Psoas muscle (tissue), 8 donors: Measurements from ENCODE around the gene COL6A2. TPM values are rescaled to one million over a fixed set of nuclear protein-coding genes. Genes with fewer than 3 reads are reported as not detected.
A peak's percentile ranks its signal among the peaks of the same experiment; 100 is the strongest.

Experiments
- ATAC-seq, 4 donors: fragments of 200-7000 bp; cut with Tn5 transposase; one replicate each; pipeline ENCODE4 v1.9.1; 2020; ENCODE audit warnings: moderate library complexity in 3 of 4, mild to moderate bottlenecking in 2 of 4
- DNase-seq, 2 donors: peaks; one replicate each; pipeline ENCODE4 v3.0.0-alpha.2; 2020
- H3K27ac ChIP-seq: fragments of 200-600 bp; one replicate; pipeline ENCODE4 v1.8.0; 2022
- H3K27me3 ChIP-seq, 3 donors: fragments of 200-600 bp in 1 of 3; one replicate each; pipeline versions ENCODE4 v1.6.1 to v1.8.0; 2013 to 2022; ENCODE audit warnings: low read length in 2 of 3, mild to moderate bottlenecking in 2 of 3, moderate library complexity in 1 of 3; ENCODE audit not compliant: insufficient read depth in 3 of 3
- H3K36me3 ChIP-seq, 2 donors: fragments of 200-600 bp in 1 of 2; one replicate each; pipeline versions ENCODE4 v1.6.1 to v1.8.0; 2013 to 2022; ENCODE audit warnings: low read depth in 1 of 2, mild to moderate bottlenecking in 1 of 2, moderate library complexity in 1 of 2; ENCODE audit not compliant: insufficient read depth in 1 of 2
- H3K4me1 ChIP-seq: fragments of 200-600 bp; one replicate; pipeline ENCODE4 v1.8.0; 2022
- H3K4me3 ChIP-seq: fragments of 200-600 bp; one replicate; pipeline ENCODE4 v1.8.0; 2022; ENCODE audit warnings: mild to moderate bottlenecking
- H3K9me3 ChIP-seq: fragments of 200-600 bp; one replicate; pipeline ENCODE4 v1.8.0; 2022
- WGBS, 3 donors: extraction: QIAGEN DNeasy Blood & Tissue Kit; methylation state at CpG; one replicate each; pipeline versions ENCODE4 v1.1.6 to v1.1.7; 2013; 5-methylcytosine and 5-hydroxymethylcytosine counted together
- intact Hi-C, 2 donors: fragments of 100-400 bp; cut with DNase I; formaldehyde crosslinking; loops; one replicate each; pipeline versions ENCODE4 v1.11.0 to v1.14.2; 2022
- polyA plus RNA-seq, 3 donors: library from polyadenylated mRNA; stranded (reverse); fragments of 200-250 nt; gene quantifications; one replicate each; pipeline ENCODE4 v1.2.3, GENCODE V29; 2013
- total RNA-seq, 4 donors: library from RNA; stranded (reverse); fragmentation: NEBNext Ultra II Directional in 2 of 4; extraction: Animal tissue kit (Norgen Biotek cat#: 25700) in 2 of 4; gene quantifications; one replicate each; pipeline versions ENCODE4 v1.2.1 to v1.2.4, GENCODE V29; 2021 to 2023
- TF ChIP-seq, protein P1 (sequence below): fragments of 200-600 bp; IDR thresholded peaks from one replicate; pipeline ENCODE4 v1.8.0; 2022; ENCODE audit warnings: antibody characterized with exemption
- donor health status: healthy with polysubstance abuse.
- donor health status: DM: no; HTN: no; CAD: no; lungs with moderate emphysema.
- donor health status: Bipolar disorder and iron deficiency.
- donor health status: healthy.
- donor health status: DM: yes; HTN: yes; CAD: no.
- donor health status: DM: no; HTN: no; CAD: no.
- donor health status: DM: no; HTN: no; CAD: no.
- donor health status: DM: yes; HTN: yes; CAD: no.

Gene COL6A2
- total and polyA plus RNA-seq, 7 donors = 29.8 to 122 (median 58.8) TPM

DNA sequence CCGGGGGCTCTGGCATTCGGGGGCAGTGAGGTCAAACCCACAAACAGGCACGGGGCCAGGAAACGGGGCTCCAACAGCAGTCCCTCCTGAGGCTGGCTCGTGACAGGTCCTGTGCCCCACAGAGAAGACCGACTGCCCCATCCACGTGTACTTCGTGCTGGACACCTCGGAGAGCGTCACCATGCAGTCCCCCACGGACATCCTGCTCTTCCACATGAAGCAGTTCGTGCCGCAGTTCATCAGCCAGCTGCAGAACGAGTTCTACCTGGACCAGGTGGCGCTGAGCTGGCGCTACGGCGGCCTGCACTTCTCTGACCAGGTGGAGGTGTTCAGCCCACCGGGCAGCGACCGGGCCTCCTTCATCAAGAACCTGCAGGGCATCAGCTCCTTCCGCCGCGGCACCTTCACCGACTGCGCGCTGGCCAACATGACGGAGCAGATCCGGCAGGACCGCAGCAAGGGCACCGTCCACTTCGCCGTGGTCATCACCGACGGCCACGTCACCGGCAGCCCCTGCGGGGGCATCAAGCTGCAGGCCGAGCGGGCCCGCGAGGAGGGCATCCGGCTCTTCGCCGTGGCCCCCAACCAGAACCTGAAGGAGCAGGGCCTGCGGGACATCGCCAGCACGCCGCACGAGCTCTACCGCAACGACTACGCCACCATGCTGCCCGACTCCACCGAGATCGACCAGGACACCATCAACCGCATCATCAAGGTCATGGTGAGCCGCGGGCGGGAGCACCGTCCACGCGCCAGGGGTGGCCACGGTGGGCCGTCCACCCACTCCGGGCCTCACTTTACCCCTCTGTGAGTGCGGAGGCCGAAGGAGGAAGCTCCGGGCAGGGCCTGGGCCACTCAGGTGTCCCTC is 14.2 kb downstream of the COL6A2 start:
- DNase-seq (peak; percentile 15 to 49), ATAC-seq (no peak)
- Histone ChIP-seq H3K4me3 (no peak overlapping the region), H3K27ac (no peak overlapping the region), H3K4me1 (no peaks in the 10 kb centered on the region), H3K9me3 (peaks cover 7% of the 10 kb centered on the region), H3K36me3 (peaks cover 0 to 40% of the 10 kb centered on the region in 2 donors), H3K27me3 (peaks cover 0 to 9% (median 2%) of the 10 kb centered on the region in 3 donors)
- 94 to 97% (median 94%) methylated on average over 65 to 69 of the region's 69 CpGs for WGBS, 3 donors
- TF ChIP-seq, protein P1, sequence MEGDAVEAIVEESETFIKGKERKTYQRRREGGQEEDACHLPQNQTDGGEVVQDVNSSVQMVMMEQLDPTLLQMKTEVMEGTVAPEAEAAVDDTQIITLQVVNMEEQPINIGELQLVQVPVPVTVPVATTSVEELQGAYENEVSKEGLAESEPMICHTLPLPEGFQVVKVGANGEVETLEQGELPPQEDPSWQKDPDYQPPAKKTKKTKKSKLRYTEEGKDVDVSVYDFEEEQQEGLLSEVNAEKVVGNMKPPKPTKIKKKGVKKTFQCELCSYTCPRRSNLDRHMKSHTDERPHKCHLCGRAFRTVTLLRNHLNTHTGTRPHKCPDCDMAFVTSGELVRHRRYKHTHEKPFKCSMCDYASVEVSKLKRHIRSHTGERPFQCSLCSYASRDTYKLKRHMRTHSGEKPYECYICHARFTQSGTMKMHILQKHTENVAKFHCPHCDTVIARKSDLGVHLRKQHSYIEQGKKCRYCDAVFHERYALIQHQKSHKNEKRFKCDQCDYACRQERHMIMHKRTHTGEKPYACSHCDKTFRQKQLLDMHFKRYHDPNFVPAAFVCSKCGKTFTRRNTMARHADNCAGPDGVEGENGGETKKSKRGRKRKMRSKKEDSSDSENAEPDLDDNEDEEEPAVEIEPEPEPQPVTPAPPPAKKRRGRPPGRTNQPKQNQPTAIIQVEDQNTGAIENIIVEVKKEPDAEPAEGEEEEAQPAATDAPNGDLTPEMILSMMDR = no peak
- intact Hi-C loops = no loop called here

DNA sequence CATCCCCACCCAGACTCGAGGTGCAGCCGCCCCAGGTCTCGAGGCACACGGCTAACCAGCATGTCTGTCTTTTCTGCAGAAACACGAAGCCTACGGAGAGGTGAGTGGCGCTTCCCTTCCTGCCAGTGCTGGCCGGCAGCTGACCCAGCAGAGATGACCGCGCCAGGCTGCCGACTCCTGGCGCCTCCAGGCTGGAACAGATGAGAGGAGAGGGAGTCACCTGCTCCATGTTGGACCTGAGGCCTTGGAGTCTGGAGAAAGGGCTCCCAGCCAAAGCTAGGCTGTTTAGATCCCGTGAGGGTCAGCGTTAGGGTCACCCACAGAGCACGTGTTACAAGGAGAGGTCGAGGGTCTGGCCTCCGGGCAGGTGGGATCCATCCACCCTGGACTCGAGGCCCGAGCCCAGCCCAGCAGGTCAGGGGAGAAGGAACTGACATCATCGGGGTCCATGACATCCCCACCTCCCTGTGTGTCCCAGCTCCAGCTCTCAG is 14.9 kb downstream of the COL6A2 start:
- H3K9me3 ChIP-seq = peaks cover 7% of the 10 kb centered on the region
- no peaks in the 10 kb centered on the region for H3K4me1 ChIP-seq
- ATAC-seq (no peak), DNase-seq (peak in 1 of 2 donors; percentile 42)
- no peak overlapping the region for H3K27ac ChIP-seq
- H3K36me3 ChIP-seq = peaks cover 0 to 46% of the 10 kb centered on the region in 2 donors
- intact Hi-C loops = no loop called here
- 91 to 92% (median 91%) methylated on average over 20 of the region's 20 CpGs for WGBS, 3 donors
- TF ChIP-seq, protein P1 = no peak
- peaks cover 0 to 9% (median 2%) of the 10 kb centered on the region in 3 donors for H3K27me3 ChIP-seq
- no peak overlapping the region for H3K4me3 ChIP-seq

DNA sequence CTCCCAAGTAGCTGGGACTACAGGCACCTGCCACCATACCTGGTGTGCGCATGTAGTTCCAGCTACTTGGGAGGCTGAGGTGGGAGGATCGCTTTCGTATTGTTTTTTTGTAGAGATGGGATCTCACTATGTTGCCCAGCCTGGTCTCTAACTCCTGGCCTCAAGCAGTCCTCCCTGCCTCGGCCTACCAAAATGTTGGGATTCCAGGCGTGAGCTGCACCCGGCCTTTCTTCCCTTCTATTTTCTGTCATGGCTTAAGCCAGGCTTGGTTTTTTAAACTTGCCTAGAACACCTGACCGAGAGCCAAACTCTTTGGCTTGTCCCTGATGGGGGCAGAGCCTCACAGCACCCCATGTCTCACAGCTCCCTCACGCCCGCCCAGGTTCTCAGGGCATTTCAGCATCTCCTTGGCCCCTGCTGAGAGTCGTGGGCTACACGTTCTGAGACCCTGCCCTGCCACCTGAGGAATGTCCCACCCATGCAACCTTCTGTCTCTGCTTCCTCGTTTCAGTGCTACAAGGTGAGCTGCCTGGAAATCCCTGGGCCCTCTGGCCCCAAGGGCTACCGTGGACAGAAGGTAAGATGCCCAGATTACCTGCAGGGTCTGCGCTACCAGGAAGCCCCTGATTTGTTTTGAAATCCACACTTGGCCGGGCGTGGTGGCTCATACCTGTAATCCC is 15.7 kb downstream of the COL6A2 start:
- peaks cover 0 to 9% (median 2%) of the 10 kb centered on the region in 3 donors for H3K27me3 ChIP-seq
- peaks cover 0 to 55% of the 10 kb centered on the region in 2 donors for H3K36me3 ChIP-seq
- TF ChIP-seq, protein P1 = no peak
- peaks cover under 1% of the 10 kb centered on the region for H3K9me3 ChIP-seq
- intact Hi-C loops = no loop called here
- H3K4me3 ChIP-seq = no peak overlapping the region
- DNase-seq = peak in 1 of 2 donors; percentile 34
- H3K4me1 ChIP-seq = no peaks in the 10 kb centered on the region
- WGBS, 3 donors = 96% methylated on average over 16 of the region's 16 CpGs
- ATAC-seq = no peak
- no peak overlapping the region for H3K27ac ChIP-seq

DNA sequence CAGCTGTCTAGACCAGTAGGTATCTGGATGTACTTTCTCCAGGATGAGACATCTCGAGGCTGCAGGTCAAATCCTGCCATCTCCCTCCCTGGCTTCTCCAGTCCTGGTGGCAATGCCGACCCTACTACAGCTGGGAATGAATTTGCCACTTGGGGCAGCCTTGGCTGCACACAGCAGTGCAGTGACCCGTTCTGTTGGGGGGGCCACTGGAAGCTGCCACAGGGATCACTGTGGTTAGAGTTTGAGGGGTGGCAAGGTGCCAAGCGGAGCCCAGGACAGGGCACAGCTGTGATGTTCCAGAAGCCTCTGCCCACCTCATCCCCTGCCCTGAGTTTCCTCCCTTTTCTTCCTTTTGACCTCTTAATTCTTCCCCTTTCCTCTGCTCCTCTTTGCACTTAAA is 17.1 kb downstream of the COL6A2 start:
- Histone ChIP-seq H3K9me3 (no peaks in the 10 kb centered on the region), H3K4me1 (no peaks in the 10 kb centered on the region), H3K27me3 (peaks cover 0 to 9% (median 2%) of the 10 kb centered on the region in 3 donors), H3K36me3 (peaks cover 0 to 58% of the 10 kb centered on the region in 2 donors), H3K4me3 (no peak overlapping the region), H3K27ac (no peak overlapping the region)
- TF ChIP-seq, protein P1 = no peak
- peak; percentile 13 to 42 for DNase-seq
- 91 to 97% (median 97%) methylated on average over 4 of the region's 4 CpGs for WGBS, 3 donors
- intact Hi-C loops = no loop called here
- no peak for ATAC-seq
